GM12872 (cell line): ENCODE results near the gene RBM46.

Experiments
- TF ChIP-seq, protein P1 (sequence below): IDR thresholded peaks from 3 replicates; pipeline ENCODE4 v1.5.1; 2011; ENCODE audit warnings: low read depth, mild to moderate bottlenecking, low read length, moderate library complexity; ENCODE audit not compliant: insufficient read depth

Gene RBM46

GRCh38 chr4:154838694-154839093 lies 57.6 kb downstream of the RBM46 start:
- TF ChIP-seq, protein P1, sequence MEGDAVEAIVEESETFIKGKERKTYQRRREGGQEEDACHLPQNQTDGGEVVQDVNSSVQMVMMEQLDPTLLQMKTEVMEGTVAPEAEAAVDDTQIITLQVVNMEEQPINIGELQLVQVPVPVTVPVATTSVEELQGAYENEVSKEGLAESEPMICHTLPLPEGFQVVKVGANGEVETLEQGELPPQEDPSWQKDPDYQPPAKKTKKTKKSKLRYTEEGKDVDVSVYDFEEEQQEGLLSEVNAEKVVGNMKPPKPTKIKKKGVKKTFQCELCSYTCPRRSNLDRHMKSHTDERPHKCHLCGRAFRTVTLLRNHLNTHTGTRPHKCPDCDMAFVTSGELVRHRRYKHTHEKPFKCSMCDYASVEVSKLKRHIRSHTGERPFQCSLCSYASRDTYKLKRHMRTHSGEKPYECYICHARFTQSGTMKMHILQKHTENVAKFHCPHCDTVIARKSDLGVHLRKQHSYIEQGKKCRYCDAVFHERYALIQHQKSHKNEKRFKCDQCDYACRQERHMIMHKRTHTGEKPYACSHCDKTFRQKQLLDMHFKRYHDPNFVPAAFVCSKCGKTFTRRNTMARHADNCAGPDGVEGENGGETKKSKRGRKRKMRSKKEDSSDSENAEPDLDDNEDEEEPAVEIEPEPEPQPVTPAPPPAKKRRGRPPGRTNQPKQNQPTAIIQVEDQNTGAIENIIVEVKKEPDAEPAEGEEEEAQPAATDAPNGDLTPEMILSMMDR: no peak

- TF ChIP-seq, protein P1: no peak
These were observed 73.3 kb downstream of the RBM46 start for GRCh38 chr4:154854362-154854761.

GRCh38 chr4:154858166-154858565 lies 77.1 kb downstream of the RBM46 start:
- TF ChIP-seq, protein P1: no peak

DNA sequence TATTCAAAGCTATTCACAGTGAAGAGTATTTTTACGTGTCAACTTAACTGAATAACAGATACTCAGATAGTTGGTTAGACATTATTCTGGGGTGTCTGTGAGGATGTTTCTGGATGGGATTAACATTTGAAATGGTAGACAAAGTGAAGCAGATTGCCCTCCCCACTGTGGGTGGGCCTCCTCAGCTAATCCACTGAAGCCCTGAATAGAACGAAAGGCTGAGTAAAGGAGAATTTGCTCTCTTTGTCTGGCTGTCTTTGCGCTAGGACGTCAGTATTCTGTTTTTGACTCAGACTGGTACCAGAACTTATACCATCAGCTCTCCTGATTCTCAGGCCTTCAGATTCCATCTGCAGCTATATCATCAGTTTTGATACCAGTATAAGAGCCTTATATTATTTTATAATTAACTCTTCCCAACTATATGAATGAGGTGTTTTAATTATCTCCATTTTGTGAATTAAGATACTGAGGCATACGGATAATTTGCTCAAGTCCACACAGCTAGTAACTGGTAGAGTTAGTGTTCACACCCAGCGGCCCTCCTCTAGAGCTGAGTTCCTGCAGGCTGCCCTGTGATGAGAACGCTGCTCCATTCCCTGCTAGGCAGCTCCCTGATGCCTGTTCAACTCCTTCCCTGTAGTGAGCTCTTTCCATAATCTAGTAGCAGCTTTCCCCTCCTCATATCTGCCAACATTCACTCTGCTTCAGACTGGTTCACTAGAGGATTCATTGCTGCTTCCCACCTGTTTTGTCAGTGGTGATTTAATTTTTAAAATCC lies 87.5 kb downstream of the RBM46 start:
- TF ChIP-seq, protein P1: no peak

DNA sequence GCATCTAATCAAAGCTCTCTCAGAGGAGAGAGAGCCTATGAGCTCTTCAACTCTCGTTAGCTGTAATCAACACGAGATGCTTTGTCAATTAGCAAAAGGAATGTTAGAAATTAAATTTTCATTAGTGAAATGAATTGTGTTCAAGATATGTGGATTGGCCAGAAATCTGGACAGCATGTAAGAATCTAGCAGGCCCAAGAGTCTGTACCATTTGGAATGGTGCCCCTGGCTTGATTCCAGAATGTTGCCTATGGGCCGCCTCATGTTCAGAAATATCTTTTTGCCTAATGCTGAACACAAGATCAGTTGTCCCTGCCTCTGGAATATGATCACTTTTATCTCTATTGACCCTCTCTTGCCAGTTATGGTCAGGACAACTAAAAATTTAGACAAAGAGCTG lies 88.2 kb downstream of the RBM46 start:
- TF ChIP-seq, protein P1: no peak

- TF ChIP-seq, protein P1: no peak
These were observed 91.1 kb downstream of the RBM46 start for GRCh38 chr4:154872198-154872597.

DNA sequence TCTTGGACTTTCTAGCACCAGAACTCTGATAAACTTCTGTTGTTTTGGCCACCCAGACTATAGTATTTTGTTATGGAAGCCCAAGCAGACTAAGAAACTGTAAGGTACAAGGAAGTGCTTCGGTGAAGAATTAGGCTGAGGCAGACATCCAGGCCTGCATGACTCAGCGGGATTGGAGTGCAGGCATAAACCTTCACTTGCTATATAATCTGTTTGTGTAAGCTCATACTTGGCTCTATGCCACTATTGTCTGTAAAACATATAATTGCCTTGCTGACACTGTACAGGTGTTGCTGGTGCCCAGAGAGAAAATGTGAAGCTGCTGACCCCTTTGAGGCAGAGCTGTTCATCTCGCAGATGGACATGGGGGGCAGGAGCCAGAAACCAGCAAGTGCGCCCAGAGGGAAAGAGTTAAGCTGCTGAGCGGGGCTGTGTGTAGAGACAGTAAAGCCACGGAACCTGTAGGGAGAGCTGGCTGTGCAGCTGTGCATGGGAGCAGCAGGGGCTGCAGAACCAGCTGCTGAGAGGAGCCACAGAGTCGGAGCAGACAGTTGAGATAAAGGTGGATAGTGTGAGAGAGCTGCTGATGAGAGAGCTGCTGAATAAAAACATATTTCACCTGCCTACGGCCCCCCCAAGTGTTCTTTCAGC lies 96.2 kb downstream of the RBM46 start:
- TF ChIP-seq, protein P1: no peak
